Endothelial cell of umbilical vein (primary cell): ENCODE data around the gene CLEC16A.

Experiments
- CTCF ChIP-seq, 2 donors: IDR thresholded peaks; 1 replicate in 1 of 2; 2 replicates in 1 of 2; pipeline ENCODE4 v1.5.1; 2011; ENCODE audit warnings: low read length in 2 of 2, mild to moderate bottlenecking in 2 of 2, moderate library complexity in 2 of 2, control low read depth in 1 of 2, inconsistent platforms in 1 of 2, low read depth in 1 of 2; ENCODE audit not compliant: insufficient read depth in 1 of 2; ENCODE audit errors: extremely low read depth in 1 of 2
- POLR2AphosphoS5 ChIP-seq: IDR thresholded peaks from 2 replicates; pipeline ENCODE4 v1.6.1; 2012; ENCODE audit warnings: low read depth, mild to moderate bottlenecking, control low read depth, low read length, moderate library complexity; ENCODE audit not compliant: insufficient read depth

GRCh38 chr16:10959161-10959560 lies 14.8 kb downstream of the CLEC16A start:
- no peak for TF ChIP-seq POLR2AphosphoS5
- TF ChIP-seq CTCF (IDR thresholded peaks at IDR 0.05; ENCODE audit: extremely low read depth in 1 of 2, insufficient read depth in 1 of 2, low read depth in 1 of 2, low read length in 2 of 2) = no peak
